Measurements from ENCODE around the gene CHD3. TPM values are rescaled to one million over a fixed set of nuclear protein-coding genes. Genes with fewer than 3 reads are reported as not detected.

The CHD3 gene
- polyA plus RNA-seq, 1 experiment = 49.1 TPM

GRCh38 chr17:7846765-7847661 lies 41.6 kb upstream of the CHD3 start:
- TF ChIP-seq CTCF (IDR thresholded peaks at IDR 0.05; ENCODE audit: insufficient read depth, low read depth, low read length) = no peak
- Histone ChIP-seq H3K36me3 (ENCODE audit: control insufficient read depth, insufficient read depth, low read length) (peaks cover 44% of the 10 kb centered on the region), H3K27me3 (ENCODE audit: control insufficient read depth, insufficient read depth, low read length) (no peaks in the 10 kb centered on the region), H3K4me3 (ENCODE audit: low read depth, low read length) (no peak overlapping the region)
- ChIA-PET POLR2A (no interaction called here), CTCF (interaction anchor here (3.1 kb wide), 1 partner anchor 12 kb away, joined by 17 read pairs; the partner anchor contains the start of gene KDM6B)
- no peak for DNase-seq (ENCODE audit: low read depth)

GRCh38 chr17:7848131-7848579 lies 40.4 kb upstream of the CHD3 start:
- peaks cover 54% of the 10 kb centered on the region for H3K36me3 ChIP-seq (ENCODE audit: control insufficient read depth, insufficient read depth, low read length)
- no peaks in the 10 kb centered on the region for H3K27me3 ChIP-seq (ENCODE audit: control insufficient read depth, insufficient read depth, low read length)
- H3K4me3 ChIP-seq (ENCODE audit: low read depth, low read length) = no peak overlapping the region
- ChIA-PET POLR2A (no interaction called here), CTCF (no interaction called here)
- TF ChIP-seq CTCF (IDR thresholded peaks at IDR 0.05; ENCODE audit: insufficient read depth, low read depth, low read length) = no peak
- no peak for DNase-seq (ENCODE audit: low read depth)

- Histone ChIP-seq H3K27me3 (ENCODE audit: control insufficient read depth, insufficient read depth, low read length) (no peaks in the 10 kb centered on the region), H3K36me3 (ENCODE audit: control insufficient read depth, insufficient read depth, low read length) (peaks cover 54% of the 10 kb centered on the region), H3K4me3 (ENCODE audit: low read depth, low read length) (no peak overlapping the region)
- TF ChIP-seq CTCF (IDR thresholded peaks at IDR 0.05; ENCODE audit: insufficient read depth, low read depth, low read length) = no peak
- ChIA-PET CTCF (interaction anchor here (0.6 to 1.1 kb wide), 2 partner anchors 16 to 104 kb away, joined by 3 to 4 read pairs; no protein-coding TSS in a partner anchor), POLR2A (no interaction called here)
- DNase-seq (ENCODE audit: low read depth) = no peak
Observed at GRCh38 chr17:7848739-7849129, 39.9 kb upstream of the CHD3 start.

GRCh38 chr17:7849130-7849750 lies 39.3 kb upstream of the CHD3 start:
- ChIA-PET CTCF (interaction anchor here (0.6 to 1.1 kb wide), 2 partner anchors 16 to 105 kb away, joined by 3 to 4 read pairs; no protein-coding TSS in a partner anchor), POLR2A (no interaction called here)
- Histone ChIP-seq H3K4me3 (ENCODE audit: low read depth, low read length) (no peak overlapping the region), H3K36me3 (ENCODE audit: control insufficient read depth, insufficient read depth, low read length) (peaks cover 55% of the 10 kb centered on the region), H3K27me3 (ENCODE audit: control insufficient read depth, insufficient read depth, low read length) (no peaks in the 10 kb centered on the region)
- TF ChIP-seq CTCF (IDR thresholded peaks at IDR 0.05; ENCODE audit: insufficient read depth, low read depth, low read length) = no peak
- DNase-seq (ENCODE audit: low read depth) = no peak
